Fibroblast of peridontal ligament (primary cell): Measurements from ENCODE around the gene SAAL1.

ENCODE experiments used
- DNase-seq: peaks from one replicate; pipeline ENCODE4 v3.0.0-alpha.2; 2010; ENCODE audit errors: extremely low read depth

SAAL1 gene

GRCh38 chr11:18081551-18081950 is 24.3 kb downstream of the SAAL1 start:
- no peak for DNase-seq

GRCh38 chr11:18080451-18080850 is 25.4 kb downstream of the SAAL1 start:
- no peak for DNase-seq

GRCh38 chr11:18078909-18079308 is 27.0 kb downstream of the SAAL1 start:
- DNase-seq: no peak

DNA sequence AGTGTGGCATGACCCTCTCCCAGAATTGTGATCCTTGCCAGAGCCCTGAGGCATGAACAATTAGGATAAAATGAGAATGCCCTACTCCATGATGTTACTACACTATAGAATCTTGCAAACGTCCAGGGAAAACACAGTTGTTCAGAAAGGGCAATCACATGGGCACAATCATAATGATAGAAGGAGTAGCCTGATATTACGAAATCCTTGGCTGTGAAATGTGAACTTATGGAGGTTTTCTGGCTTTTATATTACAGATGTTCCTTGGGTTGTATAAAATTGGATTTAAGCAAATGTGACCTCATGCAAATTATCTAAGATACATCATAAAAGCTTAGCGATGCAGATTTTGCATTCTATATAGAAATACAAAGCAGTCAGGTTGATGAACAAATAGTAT is 30.4 kb downstream of the SAAL1 start:
- no peak for DNase-seq

GRCh38 chr11:18071098-18071705 is 34.7 kb downstream of the SAAL1 start:
- no peak for DNase-seq

- no peak for DNase-seq
Measured at GRCh38 chr11:18067372-18067771, 38.5 kb downstream of the SAAL1 start.

DNA sequence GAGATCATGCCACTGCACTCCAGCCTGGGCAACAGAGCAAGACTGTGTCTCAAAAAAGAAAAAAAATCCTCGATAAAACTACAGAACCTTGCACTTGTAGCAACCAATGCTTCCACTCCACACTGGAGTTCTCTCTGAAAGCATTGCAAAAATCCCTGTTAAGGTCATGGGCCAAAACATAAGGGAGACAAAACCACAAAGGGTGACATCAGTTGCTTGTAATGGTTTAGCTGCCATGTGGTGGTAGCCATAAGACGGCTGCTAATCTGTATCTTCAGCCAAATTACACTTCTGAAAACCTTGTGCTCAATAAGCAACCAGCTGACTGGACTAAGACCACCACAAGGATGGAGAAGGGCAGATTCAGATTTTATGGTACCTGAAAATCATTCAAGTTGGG is 39.3 kb downstream of the SAAL1 start:
- DNase-seq: no peak

DNA sequence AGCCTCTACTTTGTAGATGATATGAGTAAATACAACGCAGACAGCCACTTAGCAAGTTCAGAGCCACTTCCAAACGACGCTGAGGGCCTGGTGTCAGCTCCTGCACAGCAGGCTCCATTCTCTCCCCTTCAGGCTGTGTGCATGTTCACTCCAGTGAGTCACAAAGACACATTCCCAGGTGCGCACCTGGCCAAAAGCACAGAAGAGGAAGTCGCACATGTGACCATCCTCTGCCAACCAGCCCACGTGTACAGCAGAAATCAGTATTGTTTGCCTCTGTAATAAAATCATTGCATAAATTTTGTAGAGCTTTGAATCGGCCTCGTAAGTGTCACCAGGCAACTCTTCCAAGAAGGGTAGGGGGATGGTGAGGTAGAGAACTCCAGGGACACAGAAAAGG is 40.3 kb downstream of the SAAL1 start:
- DNase-seq: no peak

- DNase-seq: no peak
Measured at GRCh38 chr11:18064450-18065054, 41.3 kb downstream of the SAAL1 start.

- no peak for DNase-seq
Measured at GRCh38 chr11:18063862-18064434, 41.9 kb downstream of the SAAL1 start.

- no peak for DNase-seq
Measured at GRCh38 chr11:18063125-18063524, 42.8 kb downstream of the SAAL1 start.

GRCh38 chr11:18061351-18061750 is 44.5 kb downstream of the SAAL1 start:
- no peak for DNase-seq

DNA sequence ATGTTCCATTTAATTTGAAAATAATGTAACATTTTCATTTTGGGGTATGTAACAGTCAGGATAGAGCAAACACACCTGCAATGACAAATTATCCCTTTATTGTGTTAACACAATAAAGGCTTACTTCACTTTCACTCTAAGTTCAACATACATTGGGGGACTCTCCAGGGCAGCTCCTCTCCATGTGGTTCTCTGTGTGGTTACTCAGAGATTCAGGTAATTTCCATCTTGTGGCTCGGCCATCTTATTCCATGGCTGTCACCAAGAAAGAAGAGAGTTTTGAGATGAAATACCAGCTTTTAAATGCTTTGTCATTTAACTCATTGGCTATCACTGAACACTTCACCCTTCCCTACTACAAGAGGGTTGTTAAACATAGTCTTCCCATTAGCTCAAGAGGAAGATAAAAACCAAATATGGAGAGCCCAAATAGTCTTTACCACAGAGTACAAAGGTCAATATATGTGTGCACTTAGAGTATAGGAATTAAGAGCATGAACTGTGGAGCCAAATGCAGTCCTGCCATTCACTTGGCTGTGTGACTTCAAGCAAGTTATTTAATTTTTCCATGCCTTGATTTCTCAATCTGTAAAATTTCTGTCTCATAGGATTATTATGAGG is 49.2 kb downstream of the SAAL1 start:
- no peak for DNase-seq

DNA sequence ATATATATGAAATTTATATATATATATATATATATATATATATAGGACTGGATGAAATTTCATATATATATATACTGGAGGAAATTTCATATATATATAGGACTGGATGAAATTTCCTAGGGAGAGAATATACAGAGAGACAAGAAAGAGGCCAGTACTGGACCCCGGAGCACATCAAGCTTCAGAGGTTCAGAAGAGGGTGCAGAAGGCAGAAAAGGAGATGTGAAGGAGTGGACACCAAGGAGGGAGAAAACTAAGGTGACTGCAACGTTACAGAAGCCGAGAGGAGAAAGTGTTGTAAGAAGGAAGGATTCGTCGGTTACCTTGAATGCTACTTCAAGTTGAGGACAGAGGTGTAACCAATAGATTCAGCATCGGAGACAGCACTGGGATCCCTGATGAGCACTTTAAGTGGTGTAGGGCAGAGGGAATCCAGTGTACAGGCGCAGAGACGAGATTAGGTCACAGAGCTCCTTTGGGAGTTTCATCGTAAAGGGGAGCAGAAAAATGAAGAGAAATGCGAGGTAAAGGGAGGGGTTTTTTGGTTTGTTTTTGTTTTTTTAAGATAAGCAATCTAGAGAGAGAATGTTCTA is 51.3 kb downstream of the SAAL1 start:
- no peak for DNase-seq

DNA sequence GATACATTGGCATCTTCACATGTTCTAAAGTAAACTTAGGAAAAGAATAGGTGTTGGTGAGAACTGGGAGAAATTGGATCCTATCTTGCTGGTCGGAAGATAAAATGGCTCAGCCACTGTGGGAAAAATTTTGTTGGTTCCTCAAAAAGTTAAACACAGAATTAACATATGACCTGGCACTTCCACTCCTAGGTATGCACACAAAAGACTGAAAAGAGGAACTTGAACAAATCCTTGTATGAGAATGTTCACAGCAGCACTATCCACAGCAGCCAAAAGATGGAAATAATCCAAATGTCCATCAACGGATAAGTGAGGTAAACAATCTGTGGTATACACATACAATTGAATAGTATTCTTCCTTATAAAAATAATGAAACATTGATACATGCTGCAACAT is 55.0 kb downstream of the SAAL1 start:
- no peak for DNase-seq

DNA sequence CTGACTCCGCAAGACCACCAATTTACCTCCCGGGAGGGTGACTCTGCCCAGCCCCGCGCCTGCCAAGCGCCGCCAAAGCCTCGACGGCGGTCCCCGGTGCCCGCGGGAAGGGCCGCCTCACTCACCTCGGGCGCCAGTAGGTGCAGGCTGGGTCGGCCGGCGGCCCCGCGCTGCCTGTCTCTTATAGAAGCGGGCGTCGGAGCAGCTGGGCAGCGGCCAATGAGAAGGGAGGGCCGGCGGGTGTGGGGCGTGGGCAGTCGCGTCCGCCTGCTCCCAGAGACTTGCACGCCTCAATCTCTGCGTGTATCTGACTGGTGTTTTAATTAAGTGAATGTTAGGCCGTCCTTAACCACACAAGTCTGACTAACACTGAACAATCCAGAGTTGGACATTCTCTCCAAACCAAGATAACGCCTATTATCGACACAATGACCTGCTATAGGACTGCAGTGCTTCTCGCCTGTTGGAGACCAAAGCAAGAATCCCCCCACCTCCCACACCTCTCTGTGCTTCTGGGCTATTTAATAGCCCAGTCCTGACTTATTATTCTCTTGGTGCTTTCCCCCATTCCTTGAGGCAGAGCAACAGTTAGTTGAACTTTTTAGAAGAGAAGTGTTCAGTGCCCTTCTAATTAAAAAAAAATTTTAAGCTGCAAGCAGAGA is 59.6 kb downstream of the SAAL1 start, which contains the start of gene TPH1:
TSS of gene TPH1 (minus strand) at position 154 of the 662 bp plus-strand sequence. CDS start 5,507 bp downstream, outside the sequence.
- DNase-seq: no peak

DNA sequence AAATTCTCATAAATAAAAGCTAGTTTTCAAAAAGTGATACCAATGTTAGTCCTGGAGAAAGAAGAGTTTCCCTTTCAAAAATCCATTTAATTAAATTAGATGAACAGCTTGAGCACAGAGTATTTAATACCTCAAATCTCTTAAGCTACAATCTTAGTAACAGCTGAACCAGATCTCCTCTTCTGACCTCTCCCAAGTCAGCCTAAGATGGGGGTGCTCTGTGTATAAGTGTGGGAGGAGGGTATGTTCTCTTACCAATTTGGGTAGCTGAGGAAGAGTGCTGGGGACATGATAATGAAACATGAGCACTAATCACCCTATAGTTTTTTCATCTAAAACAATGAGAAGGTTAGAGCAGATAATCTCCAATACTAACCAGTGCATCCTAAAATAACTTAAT is 69.4 kb downstream of the SAAL1 start:
- DNase-seq: no peak
